Testis (tissue), 2 donors: ENCODE data around the gene WDR82.

Source experiments
- POLR2A ChIP-seq: fragments of 450-650 bp; IDR thresholded peaks from one replicate; pipeline ENCODE4 v1.6.1; 2017; ENCODE audit warnings: antibody characterized with exemption, mild to moderate bottlenecking, moderate library complexity
- TF ChIP-seq, protein P1 (sequence below), 3 experiments: fragments of 450-650 bp in 2 of 3; fragments of 200-600 bp in 1 of 3; sonication (generic) in 1 of 3; IDR thresholded peaks; one replicate each; pipeline ENCODE4 v1.5.1; 2016 to 2019; ENCODE audit warnings: antibody characterized with exemption in 3 of 3, mild to moderate bottlenecking in 2 of 3, moderate library complexity in 1 of 3

DNA sequence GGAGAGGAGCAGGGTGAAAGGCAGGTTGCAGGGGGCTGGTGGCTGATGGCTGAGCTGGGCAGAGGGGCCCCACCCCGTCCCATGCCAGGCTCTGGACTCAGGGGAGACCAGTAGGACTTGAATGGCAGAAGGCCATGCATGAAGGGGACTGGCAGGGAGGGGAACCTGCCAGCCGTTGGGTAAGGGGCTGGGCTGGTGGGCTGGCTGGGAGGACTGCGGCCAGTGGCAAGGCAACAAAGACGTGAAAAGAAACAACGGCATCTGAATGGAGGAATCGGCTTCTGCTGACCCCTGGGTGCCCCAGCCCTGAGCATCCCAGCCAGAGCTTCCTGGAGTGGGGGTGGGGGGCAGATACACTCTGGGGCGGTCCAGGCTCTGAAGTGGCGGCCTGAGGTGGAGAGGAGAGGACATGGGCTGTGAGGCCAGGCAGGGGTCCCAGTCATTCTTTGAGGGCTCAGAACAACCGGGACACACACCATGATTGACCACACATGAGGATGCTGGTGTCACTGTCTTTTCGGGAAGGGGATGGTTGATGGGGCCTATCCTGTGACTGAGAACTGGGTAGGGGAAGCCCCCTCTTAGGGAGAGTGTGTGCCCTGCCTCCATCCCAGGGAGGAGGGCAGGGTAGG, 20.9 kb upstream of the WDR82 start:
- TF ChIP-seq, protein P1, sequence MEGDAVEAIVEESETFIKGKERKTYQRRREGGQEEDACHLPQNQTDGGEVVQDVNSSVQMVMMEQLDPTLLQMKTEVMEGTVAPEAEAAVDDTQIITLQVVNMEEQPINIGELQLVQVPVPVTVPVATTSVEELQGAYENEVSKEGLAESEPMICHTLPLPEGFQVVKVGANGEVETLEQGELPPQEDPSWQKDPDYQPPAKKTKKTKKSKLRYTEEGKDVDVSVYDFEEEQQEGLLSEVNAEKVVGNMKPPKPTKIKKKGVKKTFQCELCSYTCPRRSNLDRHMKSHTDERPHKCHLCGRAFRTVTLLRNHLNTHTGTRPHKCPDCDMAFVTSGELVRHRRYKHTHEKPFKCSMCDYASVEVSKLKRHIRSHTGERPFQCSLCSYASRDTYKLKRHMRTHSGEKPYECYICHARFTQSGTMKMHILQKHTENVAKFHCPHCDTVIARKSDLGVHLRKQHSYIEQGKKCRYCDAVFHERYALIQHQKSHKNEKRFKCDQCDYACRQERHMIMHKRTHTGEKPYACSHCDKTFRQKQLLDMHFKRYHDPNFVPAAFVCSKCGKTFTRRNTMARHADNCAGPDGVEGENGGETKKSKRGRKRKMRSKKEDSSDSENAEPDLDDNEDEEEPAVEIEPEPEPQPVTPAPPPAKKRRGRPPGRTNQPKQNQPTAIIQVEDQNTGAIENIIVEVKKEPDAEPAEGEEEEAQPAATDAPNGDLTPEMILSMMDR (IDR thresholded peaks at IDR 0.05): no peak
- no peak for TF ChIP-seq POLR2A
